Measurements from ENCODE around the gene RGS3. TPM values are rescaled to one million over a fixed set of nuclear protein-coding genes. Genes with fewer than 3 reads are reported as not detected.

Gene RGS3
- total RNA-seq, 3 donors from 2014 or later: 65.9 to 83.8 (median 70.7) TPM

GRCh38 chr9:113593682-113594281 lies 130.3 kb downstream of the RGS3 start:
- no peak overlapping the region for H3K4me3 ChIP-seq
- H3K9me3 ChIP-seq: no peaks in the 10 kb centered on the region
- H3K4me1 ChIP-seq (ENCODE audit: low read depth): no peaks in the 10 kb centered on the region
- ATAC-seq (peak; percentile 58), DNase-seq (peak; percentile 59 to 86 (median 62))
- peaks cover 5% of the 10 kb centered on the region for H3K36me3 ChIP-seq (ENCODE audit: low read depth)
- intact Hi-C loops (cut with DNase I, micrococcal nuclease): loop anchor here (2.0 to 5.0 kb wide), 3 partner anchors 63 to 146 kb away; no protein-coding TSS in a partner anchor
- no peak for TF ChIP-seq CTCF (IDR thresholded peaks at IDR 0.05)

- no peaks in the 10 kb centered on the region for H3K9me3 ChIP-seq
- intact Hi-C loops (cut with DNase I, micrococcal nuclease): loop anchor here (5.0 kb wide), 2 partner anchors 63 to 147 kb away; no protein-coding TSS in a partner anchor
- peaks cover 5% of the 10 kb centered on the region for H3K36me3 ChIP-seq (ENCODE audit: low read depth)
- no peak for TF ChIP-seq CTCF (IDR thresholded peaks at IDR 0.05)
- peak in 1 of 3 donors; percentile 29 for DNase-seq
- ATAC-seq: no peak
- H3K4me3 ChIP-seq: no peak overlapping the region
- H3K4me1 ChIP-seq (ENCODE audit: low read depth): no peaks in the 10 kb centered on the region
Observed at GRCh38 chr9:113594484-113595299, 131.2 kb downstream of the RGS3 start.

GRCh38 chr9:113596616-113597320 lies 133.2 kb downstream of the RGS3 start:
- Histone ChIP-seq H3K9me3 (no peaks in the 10 kb centered on the region), H3K4me1 (ENCODE audit: low read depth) (no peaks in the 10 kb centered on the region)

GRCh38 chr9:113597390-113598241 lies 134.1 kb downstream of the RGS3 start:
- TF ChIP-seq CTCF (IDR thresholded peaks at IDR 0.05): no peak
- H3K4me3 ChIP-seq: no peak overlapping the region
- intact Hi-C loops (cut with DNase I, micrococcal nuclease): no loop called here
- H3K4me1 ChIP-seq (ENCODE audit: low read depth): no peaks in the 10 kb centered on the region
- H3K9me3 ChIP-seq: no peaks in the 10 kb centered on the region
- ATAC-seq (no peak), DNase-seq (peak in 1 of 3 donors; percentile 17)
- H3K36me3 ChIP-seq (ENCODE audit: low read depth): peaks cover 5% of the 10 kb centered on the region

More at GRCh38 chr9:113596616-113597320, 133.2 kb downstream of the RGS3 start:
- Histone ChIP-seq H3K36me3 (ENCODE audit: low read depth) (peaks cover 5% of the 10 kb centered on the region), H3K4me3 (no peak overlapping the region)
- no peak for TF ChIP-seq CTCF (IDR thresholded peaks at IDR 0.05)
- intact Hi-C loops (cut with DNase I, micrococcal nuclease): no loop called here
- DNase-seq (peak in 1 of 3 donors; percentile 18), ATAC-seq (no peak)

- no peak for TF ChIP-seq CTCF (IDR thresholded peaks at IDR 0.05)
- H3K4me3 ChIP-seq: no peak overlapping the region
- no peaks in the 10 kb centered on the region for H3K4me1 ChIP-seq (ENCODE audit: low read depth)
- DNase-seq (peak in 1 of 3 donors; percentile 8), ATAC-seq (no peak)
- intact Hi-C loops (cut with DNase I, micrococcal nuclease): no loop called here
- peaks cover 5% of the 10 kb centered on the region for H3K36me3 ChIP-seq (ENCODE audit: low read depth)
- no peaks in the 10 kb centered on the region for H3K9me3 ChIP-seq
Observed at GRCh38 chr9:113598451-113598850, 134.9 kb downstream of the RGS3 start.
